ENCODE data around the gene VEPH1.

VEPH1 gene

GRCh38 chr3:157471064-157471463 lies 32.2 kb downstream of the VEPH1 start:
- H2AFZ ChIP-seq (ENCODE audit: low read depth, low read length, severe bottlenecking) = no peak overlapping the region
- H3K27ac ChIP-seq (ENCODE audit: low read depth, low read length) = no peak overlapping the region

GRCh38 chr3:157469561-157470294 lies 33.5 kb downstream of the VEPH1 start:
- no peak overlapping the region for H3K4me3 ChIP-seq (ENCODE audit: insufficient read depth, low read length, poor library complexity, severe bottlenecking)
- no peak overlapping the region for H2AFZ ChIP-seq (ENCODE audit: low read depth, low read length, severe bottlenecking)
- H3K79me2 ChIP-seq (ENCODE audit: insufficient read depth, low read length) = no peaks in the 10 kb centered on the region
- H3K9ac ChIP-seq (ENCODE audit: low read length) = no peak overlapping the region
- H3F3A ChIP-seq (ENCODE audit: insufficient read depth) = no peaks in the 10 kb centered on the region
- TF ChIP-seq CTCF (IDR thresholded peaks at IDR 0.05; ENCODE audit: insufficient read depth, low read length, poor library complexity, severe bottlenecking) (no peak), EZH2phosphoT487 (conservative IDR thresholded peaks at IDR 0.05; ENCODE audit: low read length) (no peak)
- H3K27ac ChIP-seq (ENCODE audit: low read depth, low read length) = no peak overlapping the region
- H3K4me2 ChIP-seq (ENCODE audit: low read depth, low read length, poor library complexity, severe bottlenecking) = no peak overlapping the region
- no peaks in the 10 kb centered on the region for H3K9me3 ChIP-seq (ENCODE audit: insufficient read depth, low read length)
- no peaks in the 10 kb centered on the region for H3K36me3 ChIP-seq (ENCODE audit: low read length)
- no peaks in the 10 kb centered on the region for H4K20me1 ChIP-seq (ENCODE audit: low read depth, low read length)
- H3K9me2 ChIP-seq (replicated peaks; ENCODE audit: insufficient read depth, low read length) = no peaks in the 10 kb centered on the region
- no peaks in the 10 kb centered on the region for H3K27me3 ChIP-seq (ENCODE audit: low read length)

More at GRCh38 chr3:157471064-157471463, 32.2 kb downstream of the VEPH1 start:
- Histone ChIP-seq H3F3A (ENCODE audit: insufficient read depth) (no peaks in the 10 kb centered on the region), H4K20me1 (ENCODE audit: low read depth, low read length) (no peaks in the 10 kb centered on the region), H3K36me3 (ENCODE audit: low read length) (no peaks in the 10 kb centered on the region), H3K9ac (ENCODE audit: low read length) (no peak overlapping the region), H3K9me2 (replicated peaks; ENCODE audit: insufficient read depth, low read length) (no peaks in the 10 kb centered on the region), H3K79me2 (ENCODE audit: insufficient read depth, low read length) (no peaks in the 10 kb centered on the region), H3K9me3 (ENCODE audit: insufficient read depth, low read length) (no peaks in the 10 kb centered on the region), H3K4me2 (ENCODE audit: low read depth, low read length, poor library complexity, severe bottlenecking) (no peak overlapping the region), H3K4me3 (ENCODE audit: insufficient read depth, low read length, poor library complexity, severe bottlenecking) (no peak overlapping the region), H3K27me3 (ENCODE audit: low read length) (no peaks in the 10 kb centered on the region)
- TF ChIP-seq EZH2phosphoT487 (conservative IDR thresholded peaks at IDR 0.05; ENCODE audit: low read length) (no peak), CTCF (IDR thresholded peaks at IDR 0.05; ENCODE audit: insufficient read depth, low read length, poor library complexity, severe bottlenecking) (no peak)

GRCh38 chr3:157467200-157467599 lies 36.0 kb downstream of the VEPH1 start:
- no peak overlapping the region for H3K4me3 ChIP-seq (ENCODE audit: insufficient read depth, low read length, poor library complexity, severe bottlenecking)
- H3F3A ChIP-seq (ENCODE audit: insufficient read depth) = no peaks in the 10 kb centered on the region
- H3K4me2 ChIP-seq (ENCODE audit: low read depth, low read length, poor library complexity, severe bottlenecking) = no peak overlapping the region
- TF ChIP-seq CTCF (IDR thresholded peaks at IDR 0.05; ENCODE audit: insufficient read depth, low read length, poor library complexity, severe bottlenecking) = no peak
- TF ChIP-seq EZH2phosphoT487 (conservative IDR thresholded peaks at IDR 0.05; ENCODE audit: low read length) = no peak
- H3K27me3 ChIP-seq (ENCODE audit: low read length) = no peaks in the 10 kb centered on the region
- H3K9me3 ChIP-seq (ENCODE audit: insufficient read depth, low read length) = no peaks in the 10 kb centered on the region
- no peak overlapping the region for H3K9ac ChIP-seq (ENCODE audit: low read length)
- no peaks in the 10 kb centered on the region for H3K36me3 ChIP-seq (ENCODE audit: low read length)
- H3K9me2 ChIP-seq (replicated peaks; ENCODE audit: insufficient read depth, low read length) = no peaks in the 10 kb centered on the region
- H4K20me1 ChIP-seq (ENCODE audit: low read depth, low read length) = no peaks in the 10 kb centered on the region
- no peak overlapping the region for H3K27ac ChIP-seq (ENCODE audit: low read depth, low read length)
- H3K79me2 ChIP-seq (ENCODE audit: insufficient read depth, low read length) = no peaks in the 10 kb centered on the region
- H2AFZ ChIP-seq (ENCODE audit: low read depth, low read length, severe bottlenecking) = no peak overlapping the region

Measured in SU-DHL-6 (cell line).